ENCODE measurements around the gene PPP6R3. TPM values are rescaled to one million over a fixed set of nuclear protein-coding genes. Genes with fewer than 3 reads are reported as not detected.

The PPP6R3 gene
- polyA plus RNA-seq, 1 donor from 2014 or later = 111 TPM

DNA sequence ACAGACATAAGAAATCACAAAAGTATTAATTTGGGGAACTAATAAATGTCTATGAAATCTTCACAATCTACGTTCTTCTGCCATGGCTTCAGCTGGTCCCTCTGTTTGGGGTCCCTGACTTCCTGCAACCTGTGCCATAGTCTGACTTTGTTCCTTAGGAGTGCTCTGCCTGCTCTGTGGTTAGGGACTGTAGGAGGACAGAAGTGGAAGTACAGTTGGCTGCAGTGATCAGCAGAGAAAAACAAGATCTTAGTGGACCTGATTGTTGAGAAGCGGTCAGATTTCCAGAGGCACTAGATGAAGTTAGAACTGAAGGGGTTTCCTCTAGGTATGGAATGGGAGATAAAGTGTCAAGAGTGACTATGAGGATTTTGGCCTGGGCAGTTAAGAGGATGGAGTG, 80.6 kb downstream of the PPP6R3 start:
- H3K4me3 ChIP-seq (ENCODE audit: low read length) = no peak overlapping the region
- H3K36me3 ChIP-seq (ENCODE audit: insufficient read depth, low read length) = no peaks in the 10 kb centered on the region
- TF ChIP-seq POLR2AphosphoS5 (IDR thresholded peaks at IDR 0.05) (no peak), TAF1 (IDR thresholded peaks at IDR 0.05; ENCODE audit: low read depth) (no peak), SMC3 (conservative IDR thresholded peaks at IDR 0.05; ENCODE audit: poor library complexity) (no peak), MXI1 (conservative IDR thresholded peaks at IDR 0.05; ENCODE audit: poor library complexity, severe bottlenecking) (no peak), REST (IDR thresholded peaks at IDR 0.05; ENCODE audit: borderline replicate concordance) (no peak)
- H3K9me2 ChIP-seq (ENCODE audit: insufficient read depth, low read length) = no peaks in the 10 kb centered on the region
- H3K4me2 ChIP-seq (ENCODE audit: low read length) = no peak overlapping the region
- H3F3A ChIP-seq (ENCODE audit: insufficient read depth, low read length, poor library complexity, severe bottlenecking) = no peaks in the 10 kb centered on the region
- no peaks in the 10 kb centered on the region for H3K9me3 ChIP-seq (ENCODE audit: low read length)
- no peaks in the 10 kb centered on the region for H3K27me3 ChIP-seq (ENCODE audit: insufficient read depth, low read depth, low read length)
- H3K9ac ChIP-seq (ENCODE audit: low read length) = no peak overlapping the region
- no peak overlapping the region for H3K27ac ChIP-seq (ENCODE audit: low read length)
- peaks cover 4% of the 10 kb centered on the region for H3K79me2 ChIP-seq (replicated peaks; ENCODE audit: insufficient read depth, low read length)
- H2AFZ ChIP-seq (ENCODE audit: low read depth, low read length) = no peak overlapping the region
- no peaks in the 10 kb centered on the region for H4K20me1 ChIP-seq (ENCODE audit: insufficient read depth)

DNA sequence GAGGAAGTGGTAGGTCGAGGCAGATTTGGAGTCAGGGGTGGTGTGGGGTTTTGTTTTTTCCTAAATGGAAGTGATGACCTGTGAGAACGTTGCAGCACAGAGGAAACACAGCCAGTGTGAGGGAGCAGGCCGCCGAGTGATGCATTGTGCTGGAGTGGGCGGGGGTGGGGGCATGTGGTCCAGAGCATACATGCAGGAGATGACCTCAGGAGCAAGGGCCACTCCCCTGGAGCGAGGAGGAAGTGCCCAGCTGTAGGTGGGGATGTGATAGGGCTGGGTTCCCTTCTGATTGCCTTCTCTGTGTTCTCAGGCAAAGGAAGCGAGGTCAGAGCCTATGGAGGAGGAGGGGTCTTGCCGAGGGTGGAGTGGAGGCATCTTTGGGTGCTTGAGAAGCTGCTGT, 81.4 kb downstream of the PPP6R3 start:
- Histone ChIP-seq H3K9me3 (ENCODE audit: low read length) (no peaks in the 10 kb centered on the region), H2AFZ (ENCODE audit: low read depth, low read length) (no peak overlapping the region), H3K27ac (ENCODE audit: low read length) (no peak overlapping the region), H3K9me2 (ENCODE audit: insufficient read depth, low read length) (no peaks in the 10 kb centered on the region), H3K36me3 (ENCODE audit: insufficient read depth, low read length) (no peaks in the 10 kb centered on the region), H3K79me2 (replicated peaks; ENCODE audit: insufficient read depth, low read length) (peaks cover 4% of the 10 kb centered on the region), H3K4me2 (ENCODE audit: low read length) (no peak overlapping the region), H3K27me3 (ENCODE audit: insufficient read depth, low read depth, low read length) (no peaks in the 10 kb centered on the region), H3F3A (ENCODE audit: insufficient read depth, low read length, poor library complexity, severe bottlenecking) (no peaks in the 10 kb centered on the region), H4K20me1 (ENCODE audit: insufficient read depth) (no peaks in the 10 kb centered on the region), H3K4me3 (ENCODE audit: low read length) (no peak overlapping the region), H3K9ac (ENCODE audit: low read length) (no peak overlapping the region)
- no peak for TF ChIP-seq EZH2 (IDR thresholded peaks at IDR 0.05; ENCODE audit: borderline replicate concordance, insufficient read depth, low read length, poor library complexity, severe bottlenecking)
- TF ChIP-seq POLR2AphosphoS5 (IDR thresholded peaks at IDR 0.05) = no peak
- no peak for TF ChIP-seq EP300 (conservative IDR thresholded peaks at IDR 0.05; ENCODE audit: poor library complexity, severe bottlenecking)
- no peak for TF ChIP-seq REST (IDR thresholded peaks at IDR 0.05; ENCODE audit: borderline replicate concordance)
- no peak for TF ChIP-seq MXI1 (conservative IDR thresholded peaks at IDR 0.05; ENCODE audit: poor library complexity, severe bottlenecking)
- TF ChIP-seq CTCF (IDR thresholded peaks at IDR 0.05; ENCODE audit: poor library complexity, severe bottlenecking) = no peak

Data from neural cell (in vitro differentiated cells).